ENCODE data around the gene CABLES1.

CABLES1 gene

GRCh38 chr18:23211146-23211545 is 75.9 kb downstream of the CABLES1 start:
- Histone ChIP-seq H3K23ac (ENCODE audit: low read length) (no peak overlapping the region), H3K4me2 (ENCODE audit: low read length) (no peak overlapping the region), H4K91ac (ENCODE audit: low read depth, low read length) (no peak overlapping the region), H2BK12ac (ENCODE audit: low read length) (no peak overlapping the region), H3K79me2 (ENCODE audit: control insufficient read depth, insufficient read depth, low read length, poor library complexity) (no peaks in the 10 kb centered on the region), H3K27me3 (ENCODE audit: insufficient read depth, low read length) (no peaks in the 10 kb centered on the region), H3K14ac (ENCODE audit: low read length) (no peak overlapping the region), H2BK5ac (ENCODE audit: low read depth, low read length, poor library complexity) (no peak overlapping the region), H4K12ac (ENCODE audit: low read depth, low read length) (no peak overlapping the region), H3K18ac (ENCODE audit: low read length) (no peak overlapping the region), H4K8ac (ENCODE audit: low read depth, low read length) (no peak overlapping the region), H2AK5ac (ENCODE audit: low read length) (no peak overlapping the region), H2AFZ (ENCODE audit: insufficient read depth, low read length, poor library complexity) (no peak overlapping the region), H3K79me1 (ENCODE audit: low read length) (no peaks in the 10 kb centered on the region), H3K4me1 (ENCODE audit: control insufficient read depth in 1 of 2, insufficient read depth in 2 of 2, low read length in 2 of 2) (no peaks in the 10 kb centered on the region), H3K4me3 (ENCODE audit: low read depth, low read length) (no peak overlapping the region), H3K27ac (ENCODE audit: low read depth, low read length) (no peak overlapping the region), H3K36me3 (ENCODE audit: control insufficient read depth in 1 of 2, insufficient read depth in 2 of 2, low read length in 2 of 2) (peaks cover 0 to 4% of the 10 kb centered on the region in 2 experiments), H3K9me3 (ENCODE audit: insufficient read depth, low read depth, low read length) (peaks cover 8% of the 10 kb centered on the region), H3K4ac (ENCODE audit: low read depth, low read length) (no peak overlapping the region), H3K9ac (ENCODE audit: low read length) (no peak overlapping the region), H2BK120ac (ENCODE audit: insufficient read depth, low read length, poor library complexity) (no peak overlapping the region)
- DNase-seq = no peak
- no CpG with 5 or more reads among the region's 3 CpGs for WGBS (ENCODE audit: extremely low coverage, insufficient coverage, insufficient read length)

GRCh38 chr18:23212161-23212560 is 76.9 kb downstream of the CABLES1 start:
- no peak for DNase-seq

GRCh38 chr18:23213200-23213599 is 77.9 kb downstream of the CABLES1 start:
- Histone ChIP-seq H3K79me1 (ENCODE audit: low read length) (no peaks in the 10 kb centered on the region), H3K14ac (ENCODE audit: low read length) (no peak overlapping the region), H3K27me3 (ENCODE audit: insufficient read depth, low read length) (no peaks in the 10 kb centered on the region), H2BK5ac (ENCODE audit: low read depth, low read length, poor library complexity) (no peak overlapping the region), H3K9ac (ENCODE audit: low read length) (no peak overlapping the region), H4K91ac (ENCODE audit: low read depth, low read length) (no peak overlapping the region), H3K18ac (ENCODE audit: low read length) (no peak overlapping the region), H3K36me3 (ENCODE audit: control insufficient read depth in 1 of 2, insufficient read depth in 2 of 2, low read length in 2 of 2) (peaks cover 0 to 4% of the 10 kb centered on the region in 2 experiments), H2AK5ac (ENCODE audit: low read length) (no peak overlapping the region), H2BK120ac (ENCODE audit: insufficient read depth, low read length, poor library complexity) (no peak overlapping the region), H3K4me3 (ENCODE audit: low read depth, low read length) (no peak overlapping the region), H2BK12ac (ENCODE audit: low read length) (no peak overlapping the region), H3K4me2 (ENCODE audit: low read length) (no peak overlapping the region), H3K4me1 (ENCODE audit: control insufficient read depth in 1 of 2, insufficient read depth in 2 of 2, low read length in 2 of 2) (no peaks in the 10 kb centered on the region), H2AFZ (ENCODE audit: insufficient read depth, low read length, poor library complexity) (no peak overlapping the region), H4K12ac (ENCODE audit: low read depth, low read length) (no peak overlapping the region), H3K27ac (ENCODE audit: low read depth, low read length) (no peak overlapping the region), H4K8ac (ENCODE audit: low read depth, low read length) (no peak overlapping the region), H3K4ac (ENCODE audit: low read depth, low read length) (no peak overlapping the region), H3K9me3 (ENCODE audit: insufficient read depth, low read depth, low read length) (peaks cover 8% of the 10 kb centered on the region), H3K23ac (ENCODE audit: low read length) (no peak overlapping the region), H3K79me2 (ENCODE audit: control insufficient read depth, insufficient read depth, low read length, poor library complexity) (no peaks in the 10 kb centered on the region)
- no peak for DNase-seq

More at GRCh38 chr18:23212161-23212560, 76.9 kb downstream of the CABLES1 start:
- Histone ChIP-seq H2BK5ac (ENCODE audit: low read depth, low read length, poor library complexity) (no peak overlapping the region), H3K27me3 (ENCODE audit: insufficient read depth, low read length) (no peaks in the 10 kb centered on the region), H3K18ac (ENCODE audit: low read length) (no peak overlapping the region), H3K14ac (ENCODE audit: low read length) (no peak overlapping the region), H2BK12ac (ENCODE audit: low read length) (no peak overlapping the region), H3K9me3 (ENCODE audit: insufficient read depth, low read depth, low read length) (peaks cover 8% of the 10 kb centered on the region), H3K4ac (ENCODE audit: low read depth, low read length) (no peak overlapping the region), H4K8ac (ENCODE audit: low read depth, low read length) (no peak overlapping the region), H3K23ac (ENCODE audit: low read length) (no peak overlapping the region), H4K91ac (ENCODE audit: low read depth, low read length) (no peak overlapping the region), H3K79me1 (ENCODE audit: low read length) (no peaks in the 10 kb centered on the region), H2BK120ac (ENCODE audit: insufficient read depth, low read length, poor library complexity) (no peak overlapping the region), H2AK5ac (ENCODE audit: low read length) (no peak overlapping the region), H3K9ac (ENCODE audit: low read length) (no peak overlapping the region), H3K4me1 (ENCODE audit: control insufficient read depth in 1 of 2, insufficient read depth in 2 of 2, low read length in 2 of 2) (no peaks in the 10 kb centered on the region), H3K4me3 (ENCODE audit: low read depth, low read length) (no peak overlapping the region), H2AFZ (ENCODE audit: insufficient read depth, low read length, poor library complexity) (no peak overlapping the region), H3K36me3 (ENCODE audit: control insufficient read depth in 1 of 2, insufficient read depth in 2 of 2, low read length in 2 of 2) (peaks cover 0 to 4% of the 10 kb centered on the region in 2 experiments), H3K4me2 (ENCODE audit: low read length) (no peak overlapping the region), H3K79me2 (ENCODE audit: control insufficient read depth, insufficient read depth, low read length, poor library complexity) (no peaks in the 10 kb centered on the region), H4K12ac (ENCODE audit: low read depth, low read length) (no peak overlapping the region), H3K27ac (ENCODE audit: low read depth, low read length) (no peak overlapping the region)
- no CpG with 5 or more reads among the region's 3 CpGs for WGBS (ENCODE audit: extremely low coverage, insufficient coverage, insufficient read length)

GRCh38 chr18:23217781-23218180 is 82.5 kb downstream of the CABLES1 start:
- no peak overlapping the region for H3K4ac ChIP-seq (ENCODE audit: low read depth, low read length)
- H4K12ac ChIP-seq (ENCODE audit: low read depth, low read length) = no peak overlapping the region
- H3K79me2 ChIP-seq (ENCODE audit: control insufficient read depth, insufficient read depth, low read length, poor library complexity) = no peaks in the 10 kb centered on the region
- WGBS (ENCODE audit: extremely low coverage, insufficient coverage, insufficient read length) = no CpG with 5 or more reads among the region's 11 CpGs
- H3K27me3 ChIP-seq (ENCODE audit: insufficient read depth, low read length) = no peaks in the 10 kb centered on the region
- H3K4me1 ChIP-seq (ENCODE audit: control insufficient read depth in 1 of 2, insufficient read depth in 2 of 2, low read length in 2 of 2) = no peaks in the 10 kb centered on the region
- H2BK12ac ChIP-seq (ENCODE audit: low read length) = no peak overlapping the region
- no peak overlapping the region for H2AK5ac ChIP-seq (ENCODE audit: low read length)
- no peak overlapping the region for H3K23ac ChIP-seq (ENCODE audit: low read length)
- no peak overlapping the region for H3K9ac ChIP-seq (ENCODE audit: low read length)
- H3K9me3 ChIP-seq (ENCODE audit: insufficient read depth, low read depth, low read length) = peaks cover 4% of the 10 kb centered on the region
- DNase-seq = no peak
- no peak overlapping the region for H2BK5ac ChIP-seq (ENCODE audit: low read depth, low read length, poor library complexity)
- H3K36me3 ChIP-seq (ENCODE audit: control insufficient read depth in 1 of 2, insufficient read depth in 2 of 2, low read length in 2 of 2) = no peaks in the 10 kb centered on the region
- no peak overlapping the region for H2AFZ ChIP-seq (ENCODE audit: insufficient read depth, low read length, poor library complexity)
- H4K8ac ChIP-seq (ENCODE audit: low read depth, low read length) = no peak overlapping the region
- no peak overlapping the region for H3K4me2 ChIP-seq (ENCODE audit: low read length)
- H3K14ac ChIP-seq (ENCODE audit: low read length) = no peak overlapping the region
- no peak overlapping the region for H2BK120ac ChIP-seq (ENCODE audit: insufficient read depth, low read length, poor library complexity)
- no peak overlapping the region for H4K91ac ChIP-seq (ENCODE audit: low read depth, low read length)
- no peak overlapping the region for H3K18ac ChIP-seq (ENCODE audit: low read length)
- no peak overlapping the region for H3K27ac ChIP-seq (ENCODE audit: low read depth, low read length)
- no peaks in the 10 kb centered on the region for H3K79me1 ChIP-seq (ENCODE audit: low read length)
- no peak overlapping the region for H3K4me3 ChIP-seq (ENCODE audit: low read depth, low read length)
